GM18873 (cell line): ENCODE results near the gene KCNJ11.

ENCODE experiments used
- ATAC-seq: cut with Tn5 transposase; IDR thresholded peaks from one replicate; pipeline ENCODE4 v1.9.1; 2021; ENCODE audit warnings: mild to moderate bottlenecking, moderate library complexity, moderate number of reproducible peaks; ENCODE audit not compliant: unreplicated experiment, low FRiP score

The KCNJ11 gene

GRCh38 chr11:17369684-17370243 lies 18.7 kb downstream of the KCNJ11 start:
- ATAC-seq: no peak

GRCh38 chr11:17369094-17369493 lies 19.4 kb downstream of the KCNJ11 start:
- no peak for ATAC-seq

DNA sequence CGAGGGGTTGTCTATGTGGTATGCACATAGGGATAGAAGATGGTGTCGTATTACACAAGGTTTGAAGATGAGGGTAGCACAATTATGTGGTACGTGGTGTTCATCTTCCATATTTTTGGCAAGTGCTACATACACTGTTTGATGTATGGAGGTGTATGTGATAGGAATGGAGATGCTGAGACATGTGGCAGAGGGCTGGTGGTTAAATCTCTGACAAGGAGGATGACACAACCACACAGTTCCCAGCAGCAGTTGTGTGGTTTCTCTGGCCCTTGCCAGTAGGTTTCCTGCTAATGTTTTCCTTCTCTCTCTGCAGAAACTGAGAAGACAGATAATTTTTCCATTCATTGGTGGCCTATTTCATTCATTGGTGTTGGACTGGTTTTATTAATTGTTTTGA lies 19.9 kb downstream of the KCNJ11 start:
- ATAC-seq: no peak

DNA sequence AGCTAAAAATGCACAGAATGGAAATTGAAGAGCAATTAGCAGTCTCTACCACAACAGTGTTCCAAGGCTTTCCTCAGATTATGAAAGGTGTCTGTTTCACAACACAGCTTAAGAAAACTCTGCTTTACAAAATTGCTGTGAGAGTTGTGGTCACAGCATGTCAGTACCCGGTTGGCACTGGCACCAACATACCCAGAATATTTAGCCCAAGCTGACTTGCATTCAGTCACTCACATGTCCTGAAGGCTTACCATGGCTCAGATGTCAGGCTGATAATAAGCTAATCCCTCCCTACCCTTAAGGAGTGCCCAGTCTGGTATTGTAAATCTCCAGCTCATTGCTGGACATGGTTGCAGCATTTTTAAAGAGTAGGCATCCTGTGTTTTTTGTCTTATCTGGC lies 22.0 kb downstream of the KCNJ11 start:
- no peak for ATAC-seq

- ATAC-seq: no peak
These were observed 33.9 kb downstream of the KCNJ11 start for GRCh38 chr11:17354601-17354991.

- ATAC-seq: no peak
These were observed 34.4 kb downstream of the KCNJ11 start for GRCh38 chr11:17353821-17354600.

GRCh38 chr11:17352950-17353820 lies 35.3 kb downstream of the KCNJ11 start:
- ATAC-seq: no peak

DNA sequence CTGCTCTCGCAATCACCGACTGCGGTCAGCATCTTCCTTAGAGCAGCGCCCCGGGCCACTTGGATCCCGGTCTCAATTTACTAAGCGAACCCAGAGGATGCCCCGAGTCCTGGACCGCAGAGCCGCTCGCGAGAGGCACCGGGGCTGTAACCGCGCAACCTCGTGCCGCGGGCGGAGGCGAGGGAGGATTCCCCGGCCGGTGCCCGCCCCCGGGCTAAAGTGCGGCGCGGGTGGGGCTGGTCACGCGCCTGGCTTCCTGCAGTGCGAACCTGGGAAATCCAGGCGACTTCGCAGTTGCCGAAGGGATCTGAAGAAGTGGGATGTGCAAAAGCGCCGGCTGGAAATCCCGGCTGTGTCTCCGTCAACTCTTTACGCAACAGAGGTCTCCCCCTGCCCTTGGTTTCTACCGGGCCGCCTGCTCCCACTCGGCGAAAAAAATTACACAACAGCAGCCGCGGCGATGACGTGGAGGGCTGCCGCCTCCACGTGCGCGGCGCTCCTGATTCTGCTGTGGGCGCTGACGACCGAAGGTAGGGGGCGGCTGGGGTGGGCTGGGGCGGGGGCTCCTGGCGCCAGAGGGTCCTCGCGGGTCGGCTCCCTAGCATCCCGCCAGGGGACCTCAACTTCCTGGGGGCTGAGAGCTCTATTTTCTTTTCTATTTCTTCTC lies 36.8 kb downstream of the KCNJ11 start, which contains the start of gene NCR3LG1:
Gene NCR3LG1, plus strand, starts transcription at position 291 of the 667 bp plus-strand sequence. Its CDS starts 170 bp downstream, at position 461.
- ATAC-seq: no peak

- ATAC-seq: no peak
These were observed 37.3 kb downstream of the KCNJ11 start for GRCh38 chr11:17351172-17351509.

- ATAC-seq: no peak
These were observed 37.8 kb downstream of the KCNJ11 start for GRCh38 chr11:17350455-17351171.

DNA sequence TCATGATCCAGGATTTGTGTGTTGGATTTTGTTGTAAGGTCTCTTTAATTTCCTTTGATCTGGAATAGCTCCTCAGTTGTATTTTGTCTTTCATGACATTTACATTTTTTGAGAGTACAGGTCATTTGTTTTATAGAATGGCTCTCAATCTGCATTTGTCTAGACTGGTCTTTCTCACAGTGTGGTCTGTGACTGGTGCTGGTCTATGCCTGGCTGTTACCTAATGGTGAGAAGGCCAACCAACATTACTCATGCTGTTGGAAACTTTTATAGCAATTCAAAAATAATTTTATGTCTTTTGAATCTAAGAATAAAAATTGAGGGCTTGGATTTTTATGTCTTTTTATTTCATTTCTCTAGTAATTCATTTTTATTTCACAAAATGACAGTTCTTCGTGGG lies 40.8 kb downstream of the KCNJ11 start:
- no peak for ATAC-seq

GRCh38 chr11:17343907-17344306 lies 44.6 kb downstream of the KCNJ11 start:
- no peak for ATAC-seq

DNA sequence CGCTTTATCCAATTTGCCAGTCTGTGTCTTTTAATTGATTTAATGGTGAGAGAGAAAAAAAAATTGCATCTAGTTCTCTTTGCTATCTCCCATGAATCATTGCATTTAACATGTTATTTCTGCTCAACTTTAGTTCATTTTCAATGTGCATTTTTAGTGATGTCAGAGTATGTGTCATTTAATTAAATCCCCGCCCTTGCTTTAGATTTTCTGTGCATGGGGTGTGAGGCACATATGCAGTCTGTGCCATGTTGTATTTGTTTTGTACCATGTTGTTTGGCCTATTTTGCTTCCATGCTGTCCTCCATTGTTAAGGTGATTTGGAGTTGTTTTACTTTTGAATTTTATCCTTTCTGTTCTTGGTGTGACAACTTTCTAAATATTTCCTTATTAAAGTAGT lies 45.2 kb downstream of the KCNJ11 start:
- ATAC-seq: no peak
